ENCODE measurements around the gene TTC19.

DNA sequence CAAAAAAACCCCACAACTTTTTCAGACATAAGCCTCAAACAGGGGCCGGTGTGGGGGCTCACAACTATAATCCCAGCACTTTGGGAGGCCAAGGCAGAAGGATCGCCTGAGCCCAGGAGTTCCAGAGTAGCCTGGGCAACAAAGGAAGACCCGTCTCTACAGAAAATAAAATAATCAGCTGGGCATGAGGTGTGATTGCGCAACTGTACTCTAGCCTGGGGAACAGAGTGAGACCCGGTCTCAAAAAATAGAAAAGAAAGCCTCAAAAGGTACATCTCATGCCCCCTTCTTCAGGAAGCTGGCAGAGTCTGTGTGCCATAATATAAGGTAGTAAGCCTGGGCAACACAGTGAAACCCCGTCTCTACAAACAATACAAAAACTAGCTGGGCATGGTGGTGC lies 3.3 kb upstream of the TTC19 start:
- TF ChIP-seq, protein P1, sequence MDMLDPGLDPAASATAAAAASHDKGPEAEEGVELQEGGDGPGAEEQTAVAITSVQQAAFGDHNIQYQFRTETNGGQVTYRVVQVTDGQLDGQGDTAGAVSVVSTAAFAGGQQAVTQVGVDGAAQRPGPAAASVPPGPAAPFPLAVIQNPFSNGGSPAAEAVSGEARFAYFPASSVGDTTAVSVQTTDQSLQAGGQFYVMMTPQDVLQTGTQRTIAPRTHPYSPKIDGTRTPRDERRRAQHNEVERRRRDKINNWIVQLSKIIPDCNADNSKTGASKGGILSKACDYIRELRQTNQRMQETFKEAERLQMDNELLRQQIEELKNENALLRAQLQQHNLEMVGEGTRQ (IDR thresholded peaks at IDR 0.05; ENCODE audit: low read length) = no peak
- TF ChIP-seq, protein P2, sequence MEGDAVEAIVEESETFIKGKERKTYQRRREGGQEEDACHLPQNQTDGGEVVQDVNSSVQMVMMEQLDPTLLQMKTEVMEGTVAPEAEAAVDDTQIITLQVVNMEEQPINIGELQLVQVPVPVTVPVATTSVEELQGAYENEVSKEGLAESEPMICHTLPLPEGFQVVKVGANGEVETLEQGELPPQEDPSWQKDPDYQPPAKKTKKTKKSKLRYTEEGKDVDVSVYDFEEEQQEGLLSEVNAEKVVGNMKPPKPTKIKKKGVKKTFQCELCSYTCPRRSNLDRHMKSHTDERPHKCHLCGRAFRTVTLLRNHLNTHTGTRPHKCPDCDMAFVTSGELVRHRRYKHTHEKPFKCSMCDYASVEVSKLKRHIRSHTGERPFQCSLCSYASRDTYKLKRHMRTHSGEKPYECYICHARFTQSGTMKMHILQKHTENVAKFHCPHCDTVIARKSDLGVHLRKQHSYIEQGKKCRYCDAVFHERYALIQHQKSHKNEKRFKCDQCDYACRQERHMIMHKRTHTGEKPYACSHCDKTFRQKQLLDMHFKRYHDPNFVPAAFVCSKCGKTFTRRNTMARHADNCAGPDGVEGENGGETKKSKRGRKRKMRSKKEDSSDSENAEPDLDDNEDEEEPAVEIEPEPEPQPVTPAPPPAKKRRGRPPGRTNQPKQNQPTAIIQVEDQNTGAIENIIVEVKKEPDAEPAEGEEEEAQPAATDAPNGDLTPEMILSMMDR (IDR thresholded peaks at IDR 0.05; ENCODE audit: control extremely low read depth in 1 of 3, insufficient read depth in 1 of 3, low read depth in 1 of 3, low read length in 3 of 3) = no peak
- TF ChIP-seq EGR1 (IDR thresholded peaks at IDR 0.05; ENCODE audit: borderline replicate concordance, low read depth, low read length) (no peak), POLR2A (IDR thresholded peaks at IDR 0.05; ENCODE audit: control extremely low read depth in 1 of 2, low read depth in 2 of 2, low read length in 2 of 2) (no peak), GABPA (IDR thresholded peaks at IDR 0.05; ENCODE audit: borderline replicate concordance, insufficient read depth, low read length) (no peak), EZH2 (IDR thresholded peaks at IDR 0.05; ENCODE audit: low read depth, low read length, severe bottlenecking) (no peak), BRCA1 (IDR thresholded peaks at IDR 0.05; ENCODE audit: low read depth, low read length) (no peak), EP300 (IDR thresholded peaks at IDR 0.05; ENCODE audit: borderline replicate concordance in 1 of 2, low read depth in 2 of 2, low read length in 2 of 2) (no peak), YY1 (IDR thresholded peaks at IDR 0.05; ENCODE audit: low read depth, low read length) (no peak), KDM1A (IDR thresholded peaks at IDR 0.05; ENCODE audit: borderline replicate concordance, low read length) (no peak), CHD2 (IDR thresholded peaks at IDR 0.05; ENCODE audit: low read length) (no peak)
- TF ChIP-seq, protein P3, sequence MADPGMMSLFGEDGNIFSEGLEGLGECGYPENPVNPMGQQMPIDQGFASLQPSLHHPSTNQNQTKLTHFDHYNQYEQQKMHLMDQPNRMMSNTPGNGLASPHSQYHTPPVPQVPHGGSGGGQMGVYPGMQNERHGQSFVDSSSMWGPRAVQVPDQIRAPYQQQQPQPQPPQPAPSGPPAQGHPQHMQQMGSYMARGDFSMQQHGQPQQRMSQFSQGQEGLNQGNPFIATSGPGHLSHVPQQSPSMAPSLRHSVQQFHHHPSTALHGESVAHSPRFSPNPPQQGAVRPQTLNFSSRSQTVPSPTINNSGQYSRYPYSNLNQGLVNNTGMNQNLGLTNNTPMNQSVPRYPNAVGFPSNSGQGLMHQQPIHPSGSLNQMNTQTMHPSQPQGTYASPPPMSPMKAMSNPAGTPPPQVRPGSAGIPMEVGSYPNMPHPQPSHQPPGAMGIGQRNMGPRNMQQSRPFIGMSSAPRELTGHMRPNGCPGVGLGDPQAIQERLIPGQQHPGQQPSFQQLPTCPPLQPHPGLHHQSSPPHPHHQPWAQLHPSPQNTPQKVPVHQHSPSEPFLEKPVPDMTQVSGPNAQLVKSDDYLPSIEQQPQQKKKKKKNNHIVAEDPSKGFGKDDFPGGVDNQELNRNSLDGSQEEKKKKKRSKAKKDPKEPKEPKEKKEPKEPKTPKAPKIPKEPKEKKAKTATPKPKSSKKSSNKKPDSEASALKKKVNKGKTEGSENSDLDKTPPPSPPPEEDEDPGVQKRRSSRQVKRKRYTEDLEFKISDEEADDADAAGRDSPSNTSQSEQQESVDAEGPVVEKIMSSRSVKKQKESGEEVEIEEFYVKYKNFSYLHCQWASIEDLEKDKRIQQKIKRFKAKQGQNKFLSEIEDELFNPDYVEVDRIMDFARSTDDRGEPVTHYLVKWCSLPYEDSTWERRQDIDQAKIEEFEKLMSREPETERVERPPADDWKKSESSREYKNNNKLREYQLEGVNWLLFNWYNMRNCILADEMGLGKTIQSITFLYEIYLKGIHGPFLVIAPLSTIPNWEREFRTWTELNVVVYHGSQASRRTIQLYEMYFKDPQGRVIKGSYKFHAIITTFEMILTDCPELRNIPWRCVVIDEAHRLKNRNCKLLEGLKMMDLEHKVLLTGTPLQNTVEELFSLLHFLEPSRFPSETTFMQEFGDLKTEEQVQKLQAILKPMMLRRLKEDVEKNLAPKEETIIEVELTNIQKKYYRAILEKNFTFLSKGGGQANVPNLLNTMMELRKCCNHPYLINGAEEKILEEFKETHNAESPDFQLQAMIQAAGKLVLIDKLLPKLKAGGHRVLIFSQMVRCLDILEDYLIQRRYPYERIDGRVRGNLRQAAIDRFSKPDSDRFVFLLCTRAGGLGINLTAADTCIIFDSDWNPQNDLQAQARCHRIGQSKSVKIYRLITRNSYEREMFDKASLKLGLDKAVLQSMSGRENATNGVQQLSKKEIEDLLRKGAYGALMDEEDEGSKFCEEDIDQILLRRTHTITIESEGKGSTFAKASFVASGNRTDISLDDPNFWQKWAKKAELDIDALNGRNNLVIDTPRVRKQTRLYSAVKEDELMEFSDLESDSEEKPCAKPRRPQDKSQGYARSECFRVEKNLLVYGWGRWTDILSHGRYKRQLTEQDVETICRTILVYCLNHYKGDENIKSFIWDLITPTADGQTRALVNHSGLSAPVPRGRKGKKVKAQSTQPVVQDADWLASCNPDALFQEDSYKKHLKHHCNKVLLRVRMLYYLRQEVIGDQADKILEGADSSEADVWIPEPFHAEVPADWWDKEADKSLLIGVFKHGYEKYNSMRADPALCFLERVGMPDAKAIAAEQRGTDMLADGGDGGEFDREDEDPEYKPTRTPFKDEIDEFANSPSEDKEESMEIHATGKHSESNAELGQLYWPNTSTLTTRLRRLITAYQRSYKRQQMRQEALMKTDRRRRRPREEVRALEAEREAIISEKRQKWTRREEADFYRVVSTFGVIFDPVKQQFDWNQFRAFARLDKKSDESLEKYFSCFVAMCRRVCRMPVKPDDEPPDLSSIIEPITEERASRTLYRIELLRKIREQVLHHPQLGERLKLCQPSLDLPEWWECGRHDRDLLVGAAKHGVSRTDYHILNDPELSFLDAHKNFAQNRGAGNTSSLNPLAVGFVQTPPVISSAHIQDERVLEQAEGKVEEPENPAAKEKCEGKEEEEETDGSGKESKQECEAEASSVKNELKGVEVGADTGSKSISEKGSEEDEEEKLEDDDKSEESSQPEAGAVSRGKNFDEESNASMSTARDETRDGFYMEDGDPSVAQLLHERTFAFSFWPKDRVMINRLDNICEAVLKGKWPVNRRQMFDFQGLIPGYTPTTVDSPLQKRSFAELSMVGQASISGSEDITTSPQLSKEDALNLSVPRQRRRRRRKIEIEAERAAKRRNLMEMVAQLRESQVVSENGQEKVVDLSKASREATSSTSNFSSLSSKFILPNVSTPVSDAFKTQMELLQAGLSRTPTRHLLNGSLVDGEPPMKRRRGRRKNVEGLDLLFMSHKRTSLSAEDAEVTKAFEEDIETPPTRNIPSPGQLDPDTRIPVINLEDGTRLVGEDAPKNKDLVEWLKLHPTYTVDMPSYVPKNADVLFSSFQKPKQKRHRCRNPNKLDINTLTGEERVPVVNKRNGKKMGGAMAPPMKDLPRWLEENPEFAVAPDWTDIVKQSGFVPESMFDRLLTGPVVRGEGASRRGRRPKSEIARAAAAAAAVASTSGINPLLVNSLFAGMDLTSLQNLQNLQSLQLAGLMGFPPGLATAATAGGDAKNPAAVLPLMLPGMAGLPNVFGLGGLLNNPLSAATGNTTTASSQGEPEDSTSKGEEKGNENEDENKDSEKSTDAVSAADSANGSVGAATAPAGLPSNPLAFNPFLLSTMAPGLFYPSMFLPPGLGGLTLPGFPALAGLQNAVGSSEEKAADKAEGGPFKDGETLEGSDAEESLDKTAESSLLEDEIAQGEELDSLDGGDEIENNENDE (IDR thresholded peaks at IDR 0.05; ENCODE audit: insufficient replicate concordance, low read length) = no peak

All from H1 (cell line).